BLaER1 treated with 17β-estradiol and CSF1 and Interleukin-3, amounts not matched to agents 10 nM and 100 nM (cell line): ENCODE data around the gene MOXD1.

Experiments used
- H3K27ac ChIP-seq, 11 experiments: shearing (Covaris generic); formaldehyde crosslinking; 2 replicates each; pipeline ENCODE4 v1.8.1; 2022
- H3K27me3 ChIP-seq, 11 experiments: shearing (Covaris generic); formaldehyde crosslinking; 2 replicates each; pipeline ENCODE4 v1.8.1; 2022
- H3K36me3 ChIP-seq, 11 experiments: shearing (Covaris generic); formaldehyde crosslinking; 2 replicates each; pipeline ENCODE4 v1.8.1; 2022
- H3K4me1 ChIP-seq, 10 experiments: shearing (Covaris generic); formaldehyde crosslinking; 2 replicates each; pipeline ENCODE4 v1.8.1; 2022
- H3K4me2 ChIP-seq, 11 experiments: shearing (Covaris generic); formaldehyde crosslinking; 2 replicates each; pipeline ENCODE4 v1.8.1; 2022
- H3K4me3 ChIP-seq, 10 experiments: shearing (Covaris generic); formaldehyde crosslinking; 2 replicates each; pipeline ENCODE4 v1.8.1; 2022
- H3K9ac ChIP-seq, 11 experiments: shearing (Covaris generic); formaldehyde crosslinking; 2 replicates each; pipeline ENCODE4 v1.8.1; 2022
- H3K9me3 ChIP-seq, 11 experiments: shearing (Covaris generic); formaldehyde crosslinking; replicated peaks in 1 of 11; 2 replicates each; pipeline ENCODE4 v1.8.1; 2022
- H4K20me1 ChIP-seq, 11 experiments: shearing (Covaris generic); formaldehyde crosslinking; 2 replicates each; pipeline ENCODE4 v1.8.1; 2022
- Cebpa-rat ChIP-seq, 11 experiments: shearing (Covaris generic); IDR thresholded peaks; 2 replicates each; pipeline ENCODE4 v1.8.1; 2022

Gene MOXD1

GRCh38 chr6:132261354-132261753, 139.9 kb downstream of the MOXD1 start:
- no peak overlapping the region for H3K4me3 ChIP-seq
- no peaks in the 10 kb centered on the region for H3K36me3 ChIP-seq
- no peak for TF ChIP-seq Cebpa-rat (IDR thresholded peaks at IDR 0.05)
- H3K27ac ChIP-seq = no peak overlapping the region
- H3K4me2 ChIP-seq = no peak overlapping the region
- peaks cover 0 to 2% (median 0%) of the 10 kb centered on the region in 10 experiments; a peak in 3 of 20 replicates for H3K4me1 ChIP-seq
- H4K20me1 ChIP-seq = no peaks in the 10 kb centered on the region
- H3K9ac ChIP-seq = no peak overlapping the region
- H3K9me3 ChIP-seq = no peaks in the 10 kb centered on the region
- H3K27me3 ChIP-seq = no peaks in the 10 kb centered on the region

- H3K4me2 ChIP-seq = no peak overlapping the region
- H3K9ac ChIP-seq = no peak overlapping the region
- H3K27ac ChIP-seq = no peak overlapping the region
- no peaks in the 10 kb centered on the region for H4K20me1 ChIP-seq
- H3K36me3 ChIP-seq = no peaks in the 10 kb centered on the region
- no peaks in the 10 kb centered on the region for H3K9me3 ChIP-seq
- no peaks in the 10 kb centered on the region for H3K27me3 ChIP-seq
- H3K4me3 ChIP-seq = no peak overlapping the region
- H3K4me1 ChIP-seq = no peaks in the 10 kb centered on the region
- no peak for TF ChIP-seq Cebpa-rat (IDR thresholded peaks at IDR 0.05)
These were observed 142.2 kb downstream of the MOXD1 start for GRCh38 chr6:132259070-132259469.

GRCh38 chr6:132257561-132257960, 143.7 kb downstream of the MOXD1 start:
- Histone ChIP-seq H3K4me2 (no peak overlapping the region), H3K9ac (no peak overlapping the region), H3K4me3 (no peak overlapping the region), H3K27me3 (no peaks in the 10 kb centered on the region), H4K20me1 (no peaks in the 10 kb centered on the region), H3K4me1 (no peaks in the 10 kb centered on the region), H3K9me3 (peaks cover 0 to 6% (median 1%) of the 10 kb centered on the region in 11 experiments; a peak in 14 of 22 replicates), H3K27ac (no peak overlapping the region), H3K36me3 (no peaks in the 10 kb centered on the region)
- no peak for TF ChIP-seq Cebpa-rat (IDR thresholded peaks at IDR 0.05)

GRCh38 chr6:132256457-132256856, 144.8 kb downstream of the MOXD1 start:
- Histone ChIP-seq H3K27ac (no peak overlapping the region), H3K36me3 (no peaks in the 10 kb centered on the region; a peak in 2 of 22 replicates), H3K4me1 (no peaks in the 10 kb centered on the region), H4K20me1 (no peaks in the 10 kb centered on the region), H3K4me2 (no peak overlapping the region), H3K4me3 (no peak overlapping the region), H3K9me3 (peaks cover 11 to 17% (median 12%) of the 10 kb centered on the region in 11 experiments), H3K27me3 (no peaks in the 10 kb centered on the region), H3K9ac (no peak overlapping the region)
- no peak for TF ChIP-seq Cebpa-rat (IDR thresholded peaks at IDR 0.05)

GRCh38 chr6:132253906-132254305, 147.4 kb downstream of the MOXD1 start:
- Histone ChIP-seq H3K4me3 (no peak overlapping the region), H3K27ac (no peak overlapping the region), H3K36me3 (no peaks in the 10 kb centered on the region; a peak in 2 of 22 replicates), H3K4me1 (no peaks in the 10 kb centered on the region), H3K4me2 (no peak overlapping the region), H3K9ac (no peak overlapping the region), H4K20me1 (no peaks in the 10 kb centered on the region), H3K27me3 (no peaks in the 10 kb centered on the region), H3K9me3 (peaks cover 11 to 23% (median 17%) of the 10 kb centered on the region in 11 experiments)
- no peak for TF ChIP-seq Cebpa-rat (IDR thresholded peaks at IDR 0.05)

GRCh38 chr6:132253211-132253610, 148.1 kb downstream of the MOXD1 start:
- Histone ChIP-seq H3K4me1 (no peaks in the 10 kb centered on the region), H3K4me3 (no peak overlapping the region), H3K27me3 (no peaks in the 10 kb centered on the region), H3K27ac (no peak overlapping the region), H3K36me3 (no peaks in the 10 kb centered on the region; a peak in 2 of 22 replicates), H4K20me1 (no peaks in the 10 kb centered on the region), H3K9me3 (peaks cover 11 to 23% (median 17%) of the 10 kb centered on the region in 11 experiments), H3K4me2 (no peak overlapping the region), H3K9ac (no peak overlapping the region)
- TF ChIP-seq Cebpa-rat (IDR thresholded peaks at IDR 0.05) = no peak

GRCh38 chr6:132252113-132252512, 149.2 kb downstream of the MOXD1 start:
- Histone ChIP-seq H3K36me3 (no peaks in the 10 kb centered on the region; a peak in 2 of 22 replicates), H3K9me3 (peaks cover 11 to 23% (median 17%) of the 10 kb centered on the region in 11 experiments), H3K4me2 (no peak overlapping the region), H3K27ac (no peak overlapping the region), H4K20me1 (no peaks in the 10 kb centered on the region), H3K27me3 (no peaks in the 10 kb centered on the region), H3K9ac (no peak overlapping the region), H3K4me3 (no peak overlapping the region), H3K4me1 (no peaks in the 10 kb centered on the region)
- TF ChIP-seq Cebpa-rat (IDR thresholded peaks at IDR 0.05) = no peak

GRCh38 chr6:132251711-132252110, 149.6 kb downstream of the MOXD1 start:
- H4K20me1 ChIP-seq = no peaks in the 10 kb centered on the region
- H3K27me3 ChIP-seq = no peaks in the 10 kb centered on the region
- TF ChIP-seq Cebpa-rat (IDR thresholded peaks at IDR 0.05) = no peak
- H3K9ac ChIP-seq = no peak overlapping the region
- peaks cover 11 to 23% (median 17%) of the 10 kb centered on the region in 11 experiments for H3K9me3 ChIP-seq
- H3K4me1 ChIP-seq = no peaks in the 10 kb centered on the region
- no peak overlapping the region for H3K27ac ChIP-seq
- H3K4me2 ChIP-seq = no peak overlapping the region
- no peak overlapping the region for H3K4me3 ChIP-seq
- H3K36me3 ChIP-seq = no peaks in the 10 kb centered on the region; a peak in 2 of 22 replicates

- H4K20me1 ChIP-seq = no peaks in the 10 kb centered on the region
- TF ChIP-seq Cebpa-rat (IDR thresholded peaks at IDR 0.05) = no peak
- H3K9me3 ChIP-seq = peaks cover 10 to 20% (median 14%) of the 10 kb centered on the region in 11 experiments
- no peaks in the 10 kb centered on the region for H3K27me3 ChIP-seq
- H3K9ac ChIP-seq = no peak overlapping the region
- H3K4me3 ChIP-seq = no peak overlapping the region
- no peaks in the 10 kb centered on the region; a peak in 2 of 22 replicates for H3K36me3 ChIP-seq
- H3K4me2 ChIP-seq = no peak overlapping the region
- H3K27ac ChIP-seq = no peak overlapping the region
- no peaks in the 10 kb centered on the region for H3K4me1 ChIP-seq
These were observed 153.7 kb downstream of the MOXD1 start for GRCh38 chr6:132247381-132248159.
